Measurements from ENCODE around the gene EIF2S3. TPM values are rescaled to one million over a fixed set of nuclear protein-coding genes. Genes with fewer than 3 reads are reported as not detected.

EIF2S3 gene
- total RNA-seq, result 100 to 1,000 TPM; 138 to 249 TPM
- 10 to 100 TPM; 62.5 to 71.5 TPM for polyA plus RNA-seq
- long read RNA-seq, donor 1, transcript EIF2S3-201 (12 exons, 2,858 nt), result major isoform, 55 of 62 reads
- long read RNA-seq, donor 1, partial matches to known transcripts, result 5 of 62 reads
- long read RNA-seq, donor 1, other reads (novel, unspliced or antisense), result 0 of 62 reads
- long read RNA-seq, donor 2, transcript EIF2S3-201 (12 exons, 2,858 nt), result major isoform, 12 of 25 reads
- long read RNA-seq, donor 2, partial matches to known transcripts, result 12 of 25 reads
- long read RNA-seq, donor 2, other reads (novel, unspliced or antisense), result 0 of 25 reads
- long read RNA-seq, donor 3, transcript EIF2S3-201 (12 exons, 2,858 nt), result major isoform, 18 of 33 reads
- long read RNA-seq, donor 3, partial matches to known transcripts, result 15 of 33 reads
- long read RNA-seq, donor 3, other reads (novel, unspliced or antisense), result 0 of 33 reads
- long read RNA-seq, donor 4, transcript EIF2S3-201 (12 exons, 2,858 nt), result major isoform, 10 of 17 reads
- long read RNA-seq, donor 4, partial matches to known transcripts, result 7 of 17 reads
- long read RNA-seq, donor 4, other reads (novel, unspliced or antisense), result 0 of 17 reads
- long read RNA-seq, donor 5, transcript EIF2S3-201 (12 exons, 2,858 nt), result major isoform, 52 of 53 reads
- long read RNA-seq, donor 5, partial matches to known transcripts, result 0 of 53 reads
- long read RNA-seq, donor 5, other reads (novel, unspliced or antisense), result 0 of 53 reads

GRCh38 chrX:24054182-24055042 is at the start of gene EIF2S3:
EIF2S3 (plus strand) TSS chrX:24054956; CDS start chrX:24054969, 13 bp downstream.
- Histone ChIP-seq H3K4me1 (ENCODE audit: control insufficient read depth in 5 of 5, insufficient read depth in 5 of 5, low read length in 5 of 5) (peaks cover 0 to 6% (median 3%) of the 10 kb centered on the region in 5 donors), H3K36me3 (ENCODE audit: control insufficient read depth in 4 of 4, insufficient read depth in 4 of 4, low read length in 4 of 4) (peaks cover 0 to 8% (median 7%) of the 10 kb centered on the region in 4 donors), H3K9me3 (ENCODE audit: control insufficient read depth in 4 of 4, insufficient read depth in 3 of 4, low read length in 3 of 4) (no peaks in the 10 kb centered on the region), H3K27me3 (ENCODE audit: control insufficient read depth in 3 of 3, insufficient read depth in 3 of 3, low read length in 2 of 3) (peaks cover 0 to 4% (median 0%) of the 10 kb centered on the region in 3 donors), H3K9ac (ENCODE audit: insufficient read depth in 1 of 2, low read length in 2 of 2) (peak within 1 kb of the TSS; percentile 71 to 78), H3K4me3 (peak within 1 kb of the TSS; percentile 88), H3K27ac (ENCODE audit: low read depth in 1 of 2, low read length in 1 of 2) (peak within 1 kb of the TSS; percentile 88 to 91)
- WGBS, 2 donors, result 1% methylated on average over 42 to 57 of the region's 57 CpGs
- ATAC-seq (ENCODE audit: insufficient read depth, low FRiP score) (peak; percentile 96), DNase-seq (peak; percentile 95 to 98 (median 97))
- peak; percentile 16 for TF ChIP-seq CTCF (IDR thresholded peaks at IDR 0.05; ENCODE audit: control extremely low read depth, extremely low read depth)

- WGBS, 2 donors, result 71 to 100% methylated on average over 1 of the region's 1 CpG
Measured at GRCh38 chrX:24005028-24005427, 49.7 kb upstream of the EIF2S3 start.

GRCh38 chrX:24005867-24006266 is 48.9 kb upstream of the EIF2S3 start:
- DNase-seq (no peak), ATAC-seq (ENCODE audit: insufficient read depth, low FRiP score) (no peak)
- Histone ChIP-seq H3K4me3 (no peak overlapping the region), H3K36me3 (ENCODE audit: control insufficient read depth in 4 of 4, insufficient read depth in 4 of 4, low read length in 4 of 4) (peaks cover 0 to 2% (median 0%) of the 10 kb centered on the region in 4 donors), H3K9me3 (ENCODE audit: control insufficient read depth in 4 of 4, insufficient read depth in 3 of 4, low read length in 3 of 4) (no peaks in the 10 kb centered on the region), H3K27me3 (ENCODE audit: control insufficient read depth in 3 of 3, insufficient read depth in 3 of 3, low read length in 2 of 3) (peaks cover 3 to 19% (median 15%) of the 10 kb centered on the region in 3 donors), H3K27ac (ENCODE audit: low read depth in 1 of 2, low read length in 1 of 2) (no peak overlapping the region), H3K4me1 (ENCODE audit: control insufficient read depth in 5 of 5, insufficient read depth in 5 of 5, low read length in 5 of 5) (no peaks in the 10 kb centered on the region), H3K9ac (ENCODE audit: insufficient read depth in 1 of 2, low read length in 2 of 2) (no peak overlapping the region)
- no peak for TF ChIP-seq CTCF (IDR thresholded peaks at IDR 0.05; ENCODE audit: control extremely low read depth, extremely low read depth)
- 87 to 95% methylated on average over 9 of the region's 9 CpGs for WGBS, 2 donors

More at GRCh38 chrX:24005028-24005427, 49.7 kb upstream of the EIF2S3 start:
- Histone ChIP-seq H3K9ac (ENCODE audit: insufficient read depth in 1 of 2, low read length in 2 of 2) (no peak overlapping the region), H3K27ac (ENCODE audit: low read depth in 1 of 2, low read length in 1 of 2) (no peak overlapping the region), H3K36me3 (ENCODE audit: control insufficient read depth in 4 of 4, insufficient read depth in 4 of 4, low read length in 4 of 4) (peaks cover 0 to 2% (median 0%) of the 10 kb centered on the region in 4 donors), H3K9me3 (ENCODE audit: control insufficient read depth in 4 of 4, insufficient read depth in 3 of 4, low read length in 3 of 4) (no peaks in the 10 kb centered on the region), H3K4me3 (no peak overlapping the region), H3K27me3 (ENCODE audit: control insufficient read depth in 3 of 3, insufficient read depth in 3 of 3, low read length in 2 of 3) (peaks cover under 1 to 15% (median 11%) of the 10 kb centered on the region in 3 donors), H3K4me1 (ENCODE audit: control insufficient read depth in 5 of 5, insufficient read depth in 5 of 5, low read length in 5 of 5) (no peaks in the 10 kb centered on the region)
- no peak for TF ChIP-seq CTCF (IDR thresholded peaks at IDR 0.05; ENCODE audit: control extremely low read depth, extremely low read depth)
- DNase-seq (no peak), ATAC-seq (ENCODE audit: insufficient read depth, low FRiP score) (no peak)

All from lung (tissue), 16 donors.